ENCODE measurements around the gene SPRYD3.
"Not testable (repeated sequence)": the region's sequence is repeated elsewhere in the genome, so short reads cannot be mapped to it uniquely, and the experiment has no call there.

The SPRYD3 gene

DNA sequence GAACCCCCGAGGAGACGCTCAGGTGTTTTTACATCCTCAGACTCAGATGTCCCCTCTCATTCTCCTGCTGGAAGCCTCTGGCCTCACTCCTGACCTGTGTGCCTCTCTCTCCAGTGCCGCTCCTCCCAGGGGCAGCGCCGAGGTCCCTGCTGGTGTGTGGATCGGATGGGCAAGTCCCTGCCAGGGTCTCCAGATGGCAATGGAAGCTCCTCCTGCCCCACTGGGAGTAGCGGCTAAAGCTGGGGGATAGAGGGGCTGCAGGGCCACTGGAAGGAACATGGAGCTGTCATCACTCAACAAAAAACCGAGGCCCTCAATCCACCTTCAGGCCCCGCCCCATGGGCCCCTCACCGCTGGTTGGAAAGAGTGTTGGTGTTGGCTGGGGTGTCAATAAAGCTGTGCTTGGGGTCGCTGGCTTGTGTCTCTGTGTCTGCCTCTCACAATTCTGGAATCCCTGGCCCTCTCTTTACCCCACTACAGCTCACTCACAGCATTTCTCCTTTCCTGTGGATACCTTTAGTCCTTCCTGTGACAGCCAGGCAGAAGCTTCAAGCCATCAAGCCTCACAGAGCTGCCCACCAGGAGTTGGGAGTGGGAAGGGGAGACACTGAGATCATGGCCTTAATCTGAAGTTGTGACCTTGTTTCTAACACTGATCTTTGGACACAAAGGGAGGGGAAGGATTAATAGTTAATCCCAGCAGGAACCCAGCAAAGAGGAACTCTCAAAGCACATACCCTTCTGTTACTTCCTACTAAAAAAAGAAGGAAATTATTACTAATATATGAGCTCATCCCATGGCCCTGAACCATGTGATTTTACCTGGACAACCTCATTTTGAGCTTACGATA is 23.0 kb upstream of the SPRYD3 start:
- DNase-seq (ENCODE audit: low read depth) = no peak

DNA sequence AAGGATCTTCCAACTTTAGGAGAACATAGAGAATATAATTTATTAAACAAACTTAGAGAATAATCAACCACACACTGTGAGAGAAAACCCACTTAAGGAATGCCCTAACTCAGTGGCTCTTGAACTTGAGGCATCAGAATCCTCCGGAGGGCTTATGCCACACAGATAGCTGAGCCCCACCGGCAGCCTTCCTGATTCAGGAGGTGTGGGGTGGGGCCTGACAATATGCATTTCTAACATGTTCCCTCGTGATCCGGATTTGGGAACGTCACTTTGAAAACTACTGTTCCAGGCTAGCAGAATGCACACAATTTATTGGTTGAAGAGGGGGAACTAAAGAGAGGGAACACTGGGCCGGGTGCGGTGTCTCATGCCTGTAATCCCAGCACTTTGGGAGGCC is 22.1 kb upstream of the SPRYD3 start:
- no peak for DNase-seq (ENCODE audit: low read depth)

DNA sequence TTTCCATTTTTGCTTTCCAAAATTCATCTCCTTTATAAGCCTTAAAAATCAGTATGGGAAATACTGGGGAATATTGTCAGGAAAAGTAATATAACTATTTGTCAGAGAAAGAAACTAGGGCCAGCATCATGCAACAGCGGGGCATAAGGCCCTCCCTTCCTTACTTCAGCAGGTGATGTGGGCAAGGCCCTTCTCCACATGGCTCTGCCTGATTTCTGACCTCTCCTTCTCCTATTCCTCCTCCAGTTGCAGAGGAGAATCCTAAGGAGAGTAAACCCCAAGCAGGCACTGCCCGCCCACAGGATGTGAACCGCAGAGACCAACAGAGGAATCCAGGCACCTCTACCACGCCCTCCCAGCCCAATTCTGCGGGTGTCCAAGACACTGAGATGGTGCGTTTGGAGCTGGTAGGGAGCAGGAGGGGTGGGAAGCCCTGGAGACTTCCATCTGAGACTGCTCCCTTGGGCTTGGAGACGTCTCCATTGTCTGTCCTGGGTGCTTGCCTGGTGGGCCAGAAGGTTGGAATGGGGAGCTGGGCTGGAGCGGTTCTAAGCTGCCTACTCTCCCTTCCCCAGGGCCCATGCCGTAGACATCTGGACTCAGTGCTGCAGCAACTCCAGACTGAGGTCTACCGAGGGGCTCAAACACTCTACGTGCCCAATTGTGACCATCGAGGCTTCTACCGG is 21.4 kb upstream of the SPRYD3 start:
- no peak for DNase-seq (ENCODE audit: low read depth)

DNA sequence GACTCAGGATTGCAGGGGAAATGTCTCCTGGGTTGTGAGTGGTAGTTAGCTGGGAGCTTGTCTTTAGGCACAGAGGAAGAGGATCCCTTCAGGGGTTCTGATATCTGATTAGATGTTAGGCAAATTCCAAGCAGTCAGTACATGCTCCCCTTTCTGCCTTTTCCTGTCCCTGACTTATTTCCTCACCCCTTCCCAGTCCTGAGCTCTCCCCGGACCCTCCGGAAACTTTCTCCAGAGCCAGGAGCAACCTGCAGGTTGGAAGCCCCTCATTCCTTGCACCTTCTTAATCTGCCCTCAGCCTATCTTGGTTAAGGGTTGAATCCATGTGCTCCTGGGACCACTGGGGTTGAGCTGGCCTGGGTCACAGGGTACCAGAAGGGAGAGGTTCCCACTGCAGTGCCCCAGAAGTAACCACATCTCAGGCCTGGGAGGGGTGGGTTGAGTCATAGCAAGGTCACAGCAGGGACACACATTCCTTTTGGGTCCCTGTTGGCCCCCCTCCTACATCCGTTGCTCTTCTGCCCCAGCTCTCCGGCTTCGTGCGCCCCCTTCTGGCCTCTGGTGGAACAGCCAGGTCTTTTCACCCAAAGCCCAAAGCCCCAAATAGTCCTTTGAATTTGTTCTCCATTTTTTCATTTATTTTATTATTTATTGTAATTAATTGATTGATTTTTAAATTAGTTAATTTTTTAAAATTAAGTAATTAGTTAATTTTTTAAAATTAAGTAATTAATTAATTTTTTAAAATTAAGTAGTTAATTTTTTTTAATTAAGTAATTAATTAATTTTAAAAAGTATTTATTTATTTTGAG is 20.1 kb upstream of the SPRYD3 start:
- DNase-seq (ENCODE audit: low read depth) = peak; percentile 84

DNA sequence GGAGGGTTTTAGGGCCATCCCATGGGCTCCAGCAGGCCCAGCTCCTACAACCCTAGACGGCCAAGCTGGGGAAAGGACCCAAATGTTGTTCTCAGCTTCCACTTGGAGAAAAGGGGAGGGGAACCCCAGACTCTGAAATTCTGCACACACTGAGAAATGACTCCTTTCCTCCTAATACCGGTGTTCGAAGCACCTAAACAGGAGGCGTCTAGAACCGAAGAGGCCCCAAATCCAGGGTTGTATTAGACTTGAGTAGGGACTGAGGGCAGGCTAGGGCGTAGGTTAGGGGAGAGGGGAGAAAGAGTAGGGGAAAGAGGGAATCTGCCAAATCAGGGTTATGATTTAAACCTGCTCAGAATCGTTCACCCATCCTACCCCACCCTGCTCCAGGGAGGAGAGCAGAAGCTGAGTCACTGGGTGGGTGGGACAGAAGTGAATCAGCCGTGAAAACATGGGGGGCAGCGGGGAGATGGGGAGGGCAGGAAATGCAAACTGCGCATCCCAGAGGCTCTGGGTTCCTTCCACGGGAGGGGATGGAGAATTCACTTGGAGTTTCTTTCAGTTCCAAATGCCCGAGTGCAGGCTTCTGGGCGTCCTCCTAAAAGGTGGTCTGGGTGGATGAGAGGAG is 19.3 kb upstream of the SPRYD3 start:
- DNase-seq (ENCODE audit: low read depth) = no peak

DNA sequence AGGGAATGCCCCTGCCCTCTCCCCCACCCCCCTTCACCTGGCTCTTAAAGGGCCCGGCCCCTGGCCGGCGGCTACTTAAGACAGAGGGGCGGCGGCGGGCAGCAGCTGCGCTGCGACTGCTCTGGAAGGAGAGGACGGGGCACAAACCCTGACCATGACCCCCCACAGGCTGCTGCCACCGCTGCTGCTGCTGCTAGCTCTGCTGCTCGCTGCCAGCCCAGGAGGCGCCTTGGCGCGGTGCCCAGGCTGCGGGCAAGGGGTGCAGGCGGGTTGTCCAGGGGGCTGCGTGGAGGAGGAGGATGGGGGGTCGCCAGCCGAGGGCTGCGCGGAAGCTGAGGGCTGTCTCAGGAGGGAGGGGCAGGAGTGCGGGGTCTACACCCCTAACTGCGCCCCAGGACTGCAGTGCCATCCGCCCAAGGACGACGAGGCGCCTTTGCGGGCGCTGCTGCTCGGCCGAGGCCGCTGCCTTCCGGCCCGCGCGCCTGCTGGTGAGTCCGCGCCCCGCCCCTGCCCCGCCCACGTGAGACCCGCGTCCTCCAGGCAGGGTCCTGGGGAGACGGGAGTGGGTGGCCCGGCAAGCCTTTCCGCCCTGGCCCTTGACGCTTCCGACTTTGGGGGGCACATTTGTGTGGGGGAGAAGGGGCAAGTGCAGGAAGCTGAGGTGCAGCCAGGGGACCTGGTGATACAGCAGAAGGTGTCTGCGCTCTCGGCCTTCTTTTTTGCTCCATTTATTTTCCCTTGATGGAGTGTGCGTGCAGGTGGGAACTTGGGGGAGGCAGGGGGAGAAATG is 18.6 kb upstream of the SPRYD3 start, which contains the start of gene IGFBP6:
Gene IGFBP6 (plus strand): TSS at position 104 of the 790 bp plus-strand sequence. CDS start 51 bp downstream, at position 155.
- no peak for DNase-seq (ENCODE audit: low read depth)

DNA sequence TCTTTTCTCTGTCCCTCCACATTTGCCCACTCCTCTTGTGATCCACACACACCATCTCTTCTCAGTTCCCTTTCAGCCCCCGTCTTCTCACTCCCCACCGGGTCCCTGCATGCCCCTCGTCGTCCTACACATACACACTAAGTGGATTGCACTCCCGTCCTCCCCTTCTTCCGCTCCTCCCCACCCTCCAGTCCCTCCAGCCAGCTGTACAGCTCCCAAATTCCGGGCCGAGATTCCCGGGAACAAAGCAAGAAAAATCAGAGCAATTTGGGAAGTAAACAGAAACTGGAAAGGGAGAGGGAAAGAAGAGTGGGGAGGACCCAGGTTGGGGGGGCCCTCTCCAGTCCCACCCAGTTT is 18.0 kb upstream of the SPRYD3 start:
- no peak for DNase-seq (ENCODE audit: low read depth)

DNA sequence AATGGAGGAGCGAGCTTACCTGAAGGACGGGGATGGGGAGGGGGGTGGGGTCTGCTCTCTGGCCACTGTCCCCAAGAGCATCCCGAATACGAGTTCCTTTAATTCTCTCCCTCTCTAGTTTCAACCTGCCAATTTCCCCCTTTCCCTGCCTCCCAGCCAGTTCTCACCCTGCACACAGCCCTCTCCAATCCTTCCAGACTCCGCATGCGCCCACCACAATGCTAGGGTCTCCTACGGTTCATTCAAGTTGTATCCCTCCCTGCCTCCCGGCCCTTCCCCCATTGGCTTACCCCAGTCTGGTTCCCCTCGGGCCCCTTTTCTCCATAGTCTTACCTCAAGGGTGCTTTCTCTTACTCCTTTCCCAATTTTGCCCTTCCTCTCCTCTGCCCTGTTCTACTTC is 17.6 kb upstream of the SPRYD3 start:
- DNase-seq (ENCODE audit: low read depth) = no peak

DNA sequence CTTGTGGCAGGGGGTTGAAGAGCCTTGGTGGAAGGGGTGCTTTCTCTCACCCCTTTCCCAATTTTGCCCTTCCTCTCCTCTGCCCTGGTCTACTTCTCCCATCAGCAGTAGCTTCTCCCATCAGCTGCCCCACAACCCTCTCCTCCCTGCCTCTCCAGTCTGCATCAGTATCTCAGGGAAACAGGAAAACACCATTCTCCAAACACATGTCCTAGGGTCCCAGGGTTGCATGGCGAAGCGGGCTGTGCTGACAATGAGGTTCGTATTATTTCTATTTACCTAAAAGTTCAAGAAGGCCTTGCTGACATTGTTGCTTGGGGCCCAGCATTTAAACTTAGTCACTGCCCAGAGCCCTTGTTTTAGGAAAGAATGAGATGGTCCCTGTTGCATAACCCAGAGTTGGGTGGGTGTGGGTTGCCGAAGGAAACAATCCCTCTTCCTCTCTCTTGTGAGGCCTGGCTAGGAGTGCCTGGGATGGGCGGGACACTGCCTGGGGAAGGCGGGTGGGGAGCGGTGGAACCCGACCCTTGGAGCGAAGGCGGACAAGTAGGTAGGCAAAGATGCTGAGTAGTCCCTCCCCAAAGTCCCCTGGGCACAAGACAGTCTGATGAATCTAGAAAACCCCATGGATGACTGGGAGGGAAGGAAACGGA is 17.0 kb upstream of the SPRYD3 start:
- no peak for DNase-seq (ENCODE audit: low read depth)

DNA sequence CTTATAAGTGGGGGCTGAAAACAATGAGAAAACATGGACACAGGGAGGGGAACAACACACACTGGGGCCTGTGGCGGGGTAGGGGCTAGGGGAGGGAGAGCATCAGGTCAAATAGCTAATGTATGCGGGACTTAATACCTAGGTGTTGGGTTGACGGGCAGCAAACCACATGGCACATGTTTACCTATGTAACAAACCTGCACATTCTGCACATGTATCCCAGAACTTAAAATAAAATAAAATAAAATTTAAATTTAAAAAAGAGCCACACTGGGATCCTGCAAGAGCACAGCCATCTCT is 16.4 kb upstream of the SPRYD3 start:
- DNase-seq (ENCODE audit: low read depth) = not testable (repeated sequence)

DNA sequence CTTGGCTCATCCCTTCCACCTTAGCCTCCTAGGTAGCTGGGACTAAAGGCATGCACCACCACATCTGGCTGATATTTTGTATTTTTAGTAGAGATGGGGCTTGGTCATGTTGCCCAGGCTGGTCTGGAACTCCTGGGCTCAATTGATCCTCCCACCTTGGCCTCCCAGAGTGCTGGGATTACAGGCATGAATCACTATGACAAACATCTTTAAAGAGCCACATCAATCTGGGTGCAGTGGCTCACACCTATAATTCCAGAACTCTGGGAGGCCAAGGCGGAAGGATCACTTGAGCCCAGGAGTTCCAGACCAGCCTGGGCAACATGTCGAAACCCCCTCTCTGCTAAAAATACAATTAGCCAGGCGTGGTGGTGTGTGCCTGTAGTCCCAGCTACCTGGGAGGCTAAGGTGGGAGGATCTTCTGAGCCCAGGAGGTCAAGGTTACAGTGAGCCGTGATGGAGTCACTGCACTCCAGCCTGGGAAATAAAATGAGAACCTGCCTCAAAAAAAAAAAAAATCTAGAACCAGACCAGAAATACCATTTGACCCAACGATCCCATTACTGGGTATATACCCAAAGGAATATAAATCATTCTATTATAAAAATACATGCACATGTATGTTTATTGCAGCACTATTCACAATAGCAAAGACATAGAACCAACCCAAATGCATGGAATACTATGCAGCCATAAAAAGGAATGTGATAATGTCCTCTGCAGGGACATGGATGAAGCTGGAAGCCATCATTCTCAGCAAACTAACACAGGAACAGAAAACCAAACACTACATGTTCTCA is 15.8 kb upstream of the SPRYD3 start:
- DNase-seq (ENCODE audit: low read depth) = not testable (repeated sequence)

DNA sequence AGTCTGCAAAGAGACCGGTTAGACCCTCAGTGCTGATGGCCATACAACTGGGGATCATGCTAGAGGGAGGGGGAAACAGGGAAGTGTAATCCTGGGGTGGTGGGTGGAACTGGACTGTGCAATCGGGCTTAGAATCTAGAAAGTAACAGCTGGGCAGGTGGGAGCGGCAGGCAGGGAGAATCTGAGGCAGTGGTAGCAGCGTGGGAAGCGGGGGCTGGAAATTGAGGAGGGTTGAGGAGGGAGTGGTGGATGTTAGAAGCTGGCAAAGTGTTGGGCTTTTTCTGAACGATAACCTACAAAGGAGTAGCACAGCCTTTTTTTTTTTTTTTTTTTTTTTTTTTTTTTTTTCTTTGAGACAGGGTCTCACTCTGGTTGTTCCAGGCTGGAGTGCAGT is 15.2 kb upstream of the SPRYD3 start:
- DNase-seq (ENCODE audit: low read depth) = no peak

DNA sequence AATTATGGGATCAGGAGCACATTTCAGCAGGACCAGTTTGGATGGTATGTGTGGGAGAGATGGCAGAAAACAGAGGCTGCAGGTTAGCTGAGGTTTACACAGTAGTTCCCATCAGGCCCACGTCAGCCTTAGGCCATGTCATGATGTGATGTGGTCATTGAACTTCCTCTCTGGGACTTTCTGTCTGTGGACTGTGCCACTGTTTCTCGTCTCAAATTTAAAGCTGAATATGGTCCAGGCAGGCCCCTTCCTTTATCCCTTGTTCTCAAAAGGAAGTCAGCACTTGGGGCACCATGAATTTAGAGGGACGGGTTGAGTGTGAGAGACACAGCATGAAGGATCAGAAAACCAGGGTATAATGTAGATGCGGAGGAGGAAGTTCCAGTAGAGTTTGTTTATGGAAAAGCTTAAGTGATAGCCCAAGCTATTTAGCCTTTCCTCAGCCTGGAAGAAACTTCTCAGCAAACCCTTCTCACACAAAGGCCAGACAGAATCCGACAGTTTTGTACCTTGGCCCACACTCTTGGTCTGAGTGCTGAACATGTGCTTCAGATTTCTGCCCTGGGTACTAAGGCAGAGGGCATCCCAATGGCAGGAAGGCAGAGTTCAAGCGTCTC is 14.7 kb upstream of the SPRYD3 start:
- no peak for DNase-seq (ENCODE audit: low read depth)

DNA sequence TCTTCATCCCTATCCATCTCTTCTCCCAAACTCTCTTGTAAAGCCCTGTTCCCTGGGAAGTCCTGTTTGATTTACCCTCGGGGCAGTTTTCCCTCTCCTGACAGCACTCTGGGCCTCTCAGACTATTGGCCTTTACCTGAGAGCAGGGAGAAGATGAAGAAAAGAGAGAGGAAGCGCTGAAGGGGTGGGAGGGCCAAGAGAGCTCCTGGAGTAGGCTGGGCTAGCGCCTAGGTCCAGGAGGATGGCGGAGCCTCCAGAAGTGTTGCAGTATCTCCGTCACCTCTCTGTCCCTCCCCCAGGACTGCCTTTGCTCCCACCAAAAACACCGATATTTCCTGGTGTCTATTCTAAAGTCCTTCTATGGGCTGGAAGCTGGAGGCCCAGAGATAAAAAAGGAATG is 12.6 kb upstream of the SPRYD3 start:
- DNase-seq (ENCODE audit: low read depth) = no peak

DNA sequence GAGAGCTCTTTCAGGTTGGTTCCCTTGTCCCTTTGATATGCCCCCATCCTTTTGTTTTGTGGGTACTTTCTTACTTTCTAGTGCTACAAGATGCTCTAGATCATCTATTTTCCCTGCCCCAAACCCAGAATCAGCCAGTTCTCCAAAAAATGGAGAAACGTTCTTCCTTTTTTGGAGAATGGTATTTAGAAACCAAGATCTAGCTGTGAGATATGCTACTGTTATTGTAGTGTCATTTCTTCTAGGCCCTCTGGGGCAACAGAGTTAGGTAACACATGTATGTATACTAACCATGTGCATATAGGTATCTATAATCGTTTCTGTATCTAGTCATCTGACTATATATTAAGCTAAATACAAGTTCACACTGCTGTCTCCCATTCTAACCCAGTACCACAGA is 11.4 kb upstream of the SPRYD3 start:
- DNase-seq (ENCODE audit: low read depth) = no peak

DNA sequence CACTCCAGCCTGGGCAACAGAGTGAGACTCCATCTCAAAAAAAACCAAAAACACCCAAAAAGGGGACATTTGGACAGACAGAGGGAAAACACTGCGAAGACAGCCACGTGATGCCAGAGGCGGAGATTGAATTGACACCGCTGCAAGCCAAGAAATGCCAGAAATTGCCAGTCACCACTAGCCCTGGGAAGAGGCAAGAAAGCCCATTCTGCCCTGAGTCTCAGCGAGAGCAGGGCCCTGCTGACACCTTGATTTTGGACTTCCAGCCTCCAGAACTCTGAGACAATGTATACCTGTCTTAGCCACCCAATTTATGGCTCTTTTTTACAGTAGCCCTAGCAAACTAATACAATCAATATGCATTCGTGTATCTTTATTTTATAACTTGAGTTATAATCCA is 10.9 kb upstream of the SPRYD3 start:
- DNase-seq (ENCODE audit: low read depth) = no peak

DNA sequence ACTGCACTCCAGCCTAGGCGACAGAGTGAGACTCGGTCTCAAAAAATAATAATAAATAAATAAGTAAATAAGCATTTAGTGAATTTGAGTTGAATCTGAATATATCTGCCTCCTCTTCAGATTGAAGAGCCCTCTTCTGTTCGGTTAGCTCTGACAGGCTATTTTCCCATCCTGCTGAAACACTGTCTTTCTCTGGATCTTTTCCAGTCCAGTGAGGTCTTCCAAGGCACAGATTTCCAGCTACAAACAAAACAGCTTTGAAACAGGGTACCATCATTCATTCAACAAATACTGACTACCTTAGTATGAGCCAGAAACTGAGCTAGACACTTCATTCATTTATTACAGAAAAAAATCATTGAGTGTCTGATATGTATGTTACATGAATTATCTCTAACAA is 7.2 kb upstream of the SPRYD3 start:
- no peak for DNase-seq (ENCODE audit: low read depth)

DNA sequence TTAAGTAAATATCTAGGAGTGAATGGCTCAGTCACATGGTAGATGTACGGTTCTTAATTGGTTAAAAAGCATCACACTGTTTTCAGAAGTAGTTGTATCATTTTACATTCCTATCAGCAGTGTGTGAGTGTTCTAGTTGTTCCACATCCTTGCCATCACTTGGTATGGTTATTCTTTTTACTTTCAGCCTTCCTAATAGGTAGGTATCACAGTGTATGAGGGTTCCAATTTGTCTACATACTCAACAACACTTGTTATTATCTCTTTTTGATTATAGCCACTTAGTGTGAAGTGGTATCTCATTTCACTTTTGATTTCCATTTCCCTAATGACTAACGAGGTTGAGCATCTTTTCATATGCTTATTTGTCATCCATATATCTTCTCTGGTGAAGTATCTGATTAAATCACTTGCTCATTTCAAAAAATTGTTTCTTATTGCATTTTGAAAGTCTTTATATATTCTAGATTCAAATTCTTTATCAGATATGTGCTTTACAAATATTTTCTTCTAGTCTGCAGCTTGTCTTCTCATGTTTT is 3.5 kb upstream of the SPRYD3 start:
- no peak for DNase-seq (ENCODE audit: low read depth)

DNA sequence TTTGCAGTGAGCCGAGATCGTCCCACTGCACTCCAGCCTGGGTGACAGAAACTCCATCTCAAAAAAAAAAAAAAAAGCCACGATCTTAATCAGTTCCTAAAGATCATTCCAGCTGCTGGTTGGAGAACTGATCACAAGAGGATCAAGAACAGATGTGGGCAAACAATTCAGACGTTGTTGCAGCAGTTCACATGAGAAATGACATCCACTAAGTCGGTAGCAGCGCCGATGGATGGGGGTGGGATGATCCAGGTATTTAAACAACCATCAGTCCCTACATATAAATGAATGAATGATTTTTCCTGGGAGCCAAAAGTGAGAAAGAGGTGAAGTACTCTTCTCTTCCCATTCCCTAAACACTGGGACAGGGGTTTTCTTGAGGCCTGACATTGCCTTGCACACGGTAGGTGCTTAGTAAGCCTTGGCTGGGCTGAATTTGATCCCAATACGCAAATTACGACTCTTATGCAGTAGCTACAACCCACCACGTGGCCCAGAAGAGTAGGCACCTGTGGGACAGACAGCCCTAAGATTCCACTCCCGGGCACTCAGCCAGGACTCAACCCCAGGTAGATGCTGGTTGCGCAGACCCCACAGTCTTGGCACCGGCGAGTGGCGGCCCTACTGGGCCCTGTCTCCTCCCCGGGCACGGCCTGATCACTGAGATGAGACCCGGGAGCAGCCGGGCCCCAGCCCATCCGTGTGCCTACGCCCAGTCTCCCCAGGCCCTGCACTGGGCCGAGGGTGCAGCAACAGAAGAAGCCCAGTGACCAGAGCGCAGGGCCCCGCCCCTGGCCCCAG is 565 bp downstream of the SPRYD3 start:
- DNase-seq (ENCODE audit: low read depth) = no peak

Data from stimulated activated CD8-positive, alpha-beta memory T cell treated with anti-CD3 and anti-CD28 coated beads, Interleukin-12 subunit alpha, Interleukin-12 subunit beta, amount 100 ng/mL, for 1 hour (primary cell).